Neural progenitor cell (in vitro differentiated cells): ENCODE data around the gene PPP1R36.

Experiments
- EZH2 ChIP-seq: fragments of 200-600 bp; sonication (generic); IDR thresholded peaks from 2 replicates; pipeline ENCODE4 v1.6.1; 2017; ENCODE audit warnings: antibody characterized with exemption, mild to moderate bottlenecking, moderate library complexity
- TF ChIP-seq, protein P1 (sequence below): fragments of 200-600 bp; sonication (generic); IDR thresholded peaks from 2 replicates; pipeline ENCODE4 v1.5.1; 2017; ENCODE audit warnings: antibody characterized with exemption, mild to moderate bottlenecking

DNA sequence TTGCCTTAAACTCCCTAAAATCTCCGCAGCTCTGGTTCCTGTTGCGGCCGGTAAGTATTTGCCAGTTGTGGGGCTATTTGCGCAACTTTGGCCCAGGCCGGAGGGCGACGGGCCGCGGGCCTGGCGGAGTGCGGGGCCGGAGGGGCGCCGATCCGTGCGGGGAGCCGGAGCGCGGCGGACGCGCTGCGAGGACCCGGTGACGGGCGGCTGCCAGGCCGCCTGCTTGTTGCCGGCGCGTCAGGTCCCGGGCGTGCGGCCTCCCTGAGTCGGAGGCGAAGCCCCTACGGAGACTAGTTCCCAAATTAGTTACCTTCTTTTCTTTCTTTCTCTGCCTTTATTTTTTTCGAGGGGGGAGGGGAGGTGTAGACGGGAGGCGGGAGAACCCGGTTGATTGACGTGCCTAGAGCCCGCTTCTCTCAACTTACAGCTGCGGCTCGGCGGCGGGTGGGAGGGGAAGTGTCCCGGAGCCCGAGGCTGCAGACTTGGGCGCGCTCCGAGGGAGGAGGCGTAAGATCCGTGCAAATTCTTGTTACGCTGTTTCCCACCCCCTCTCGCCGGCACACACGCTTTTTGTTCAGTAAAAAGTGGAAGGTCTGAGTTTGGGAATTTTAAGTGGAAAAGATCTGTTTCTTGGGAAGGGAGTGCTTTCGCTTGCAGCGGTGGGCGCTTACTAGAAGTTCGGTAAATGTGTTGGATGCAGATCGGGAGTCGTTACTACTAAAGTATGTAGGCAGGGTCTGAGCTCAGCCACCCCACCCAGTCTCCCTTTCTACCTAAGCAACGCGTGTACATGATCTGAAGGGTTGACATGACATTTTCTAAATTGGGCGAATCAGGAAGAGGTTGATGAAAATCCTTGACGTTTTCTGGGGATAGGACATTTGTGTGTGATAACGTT is 44.6 kb upstream of the PPP1R36 start:
- TF ChIP-seq, protein P1, sequence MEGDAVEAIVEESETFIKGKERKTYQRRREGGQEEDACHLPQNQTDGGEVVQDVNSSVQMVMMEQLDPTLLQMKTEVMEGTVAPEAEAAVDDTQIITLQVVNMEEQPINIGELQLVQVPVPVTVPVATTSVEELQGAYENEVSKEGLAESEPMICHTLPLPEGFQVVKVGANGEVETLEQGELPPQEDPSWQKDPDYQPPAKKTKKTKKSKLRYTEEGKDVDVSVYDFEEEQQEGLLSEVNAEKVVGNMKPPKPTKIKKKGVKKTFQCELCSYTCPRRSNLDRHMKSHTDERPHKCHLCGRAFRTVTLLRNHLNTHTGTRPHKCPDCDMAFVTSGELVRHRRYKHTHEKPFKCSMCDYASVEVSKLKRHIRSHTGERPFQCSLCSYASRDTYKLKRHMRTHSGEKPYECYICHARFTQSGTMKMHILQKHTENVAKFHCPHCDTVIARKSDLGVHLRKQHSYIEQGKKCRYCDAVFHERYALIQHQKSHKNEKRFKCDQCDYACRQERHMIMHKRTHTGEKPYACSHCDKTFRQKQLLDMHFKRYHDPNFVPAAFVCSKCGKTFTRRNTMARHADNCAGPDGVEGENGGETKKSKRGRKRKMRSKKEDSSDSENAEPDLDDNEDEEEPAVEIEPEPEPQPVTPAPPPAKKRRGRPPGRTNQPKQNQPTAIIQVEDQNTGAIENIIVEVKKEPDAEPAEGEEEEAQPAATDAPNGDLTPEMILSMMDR: no peak
- TF ChIP-seq EZH2: no peak
